ENCODE measurements around the gene OTULIN. TPM values are rescaled to one million over a fixed set of nuclear protein-coding genes. Genes with fewer than 3 reads are reported as not detected.

Gene OTULIN
- total and polyA plus RNA-seq, 2 of the 8 experiments (the other 6 are each of a cell fraction or from before 2014, with no cell fraction given): 5.2 to 34.8 TPM

GRCh38 chr5:14706615-14707021, 42.1 kb downstream of the OTULIN start (continued):
- no peak for TF ChIP-seq HDAC6 (IDR thresholded peaks at IDR 0.05; ENCODE audit: low read depth, low read length)
- no peak for TF ChIP-seq RFX5 (IDR thresholded peaks at IDR 0.05; ENCODE audit: borderline replicate concordance, low read depth, low read length)
- TF ChIP-seq ATF3 (IDR thresholded peaks at IDR 0.05; ENCODE audit: insufficient read depth, low read depth, low read length): no peak
- no peak for TF ChIP-seq BCL11A (IDR thresholded peaks at IDR 0.05; ENCODE audit: low read depth in 2 of 2, low read length in 2 of 2)
- TF ChIP-seq POLR2AphosphoS5 (IDR thresholded peaks at IDR 0.05; ENCODE audit: low read depth, low read length): no peak
- TF ChIP-seq YY1 (IDR thresholded peaks at IDR 0.05; ENCODE audit: low read depth, low read length): no peak
- no peak for TF ChIP-seq KDM1A (IDR thresholded peaks at IDR 0.05; ENCODE audit: borderline replicate concordance, low read length)
